SKM-1 (cell line): Measurements from ENCODE around the gene BLTP3B.

ENCODE experiments used
- DNase-seq: peaks from one replicate; lab custom pipeline; 2025; ENCODE audit not compliant: unreplicated experiment; lab: John Stamatoyannopoulos, UW

BLTP3B gene

GRCh38 chr12:100123316-100124095 lies 19.2 kb downstream of the BLTP3B start:
- DNase-seq = no peak

- no peak for DNase-seq
Measured at GRCh38 chr12:100120355-100120754, 22.3 kb downstream of the BLTP3B start.

DNA sequence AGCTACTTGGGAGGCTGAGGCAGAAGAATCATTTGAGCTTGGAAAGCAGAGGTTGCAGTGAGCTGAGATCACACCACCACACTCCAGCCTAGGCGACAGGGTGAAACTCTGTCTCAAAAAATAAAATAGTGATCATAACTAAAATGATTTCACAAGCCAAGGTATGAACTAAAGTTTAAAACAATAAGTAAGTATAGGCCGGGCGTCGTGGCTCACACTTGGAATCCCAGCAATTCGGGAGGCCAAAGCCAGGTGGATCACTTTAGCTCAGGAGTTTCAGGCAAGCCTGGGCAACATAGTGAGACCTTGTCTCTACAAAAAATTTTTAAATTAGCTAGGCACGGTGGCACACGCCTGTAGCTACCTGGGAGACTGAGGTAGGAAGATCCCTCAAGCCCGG lies 27.4 kb downstream of the BLTP3B start:
- DNase-seq = no peak

- no peak for DNase-seq
Measured at GRCh38 chr12:100114574-100114973, 28.1 kb downstream of the BLTP3B start.

DNA sequence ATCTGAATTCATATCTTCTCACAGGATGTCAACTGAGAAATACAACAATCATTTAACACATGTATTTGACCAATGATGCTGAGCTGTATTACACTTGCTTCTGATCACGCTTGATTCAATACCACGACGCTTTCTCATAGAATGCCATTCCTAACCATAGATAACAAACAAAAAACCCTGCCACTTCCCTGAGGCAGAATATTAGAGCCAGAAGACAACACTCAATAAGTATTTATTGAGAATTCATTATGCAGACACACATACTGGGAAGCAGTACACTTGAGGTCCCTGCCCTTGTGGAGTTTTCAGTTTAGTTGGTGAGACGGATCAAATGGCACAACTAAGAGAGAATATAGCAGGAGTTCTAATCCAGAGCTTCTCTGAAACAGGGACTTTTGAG lies 32.4 kb downstream of the BLTP3B start:
- no peak for DNase-seq

GRCh38 chr12:100106861-100107260 lies 35.8 kb downstream of the BLTP3B start:
- DNase-seq = no peak

- DNase-seq = no peak
Measured at GRCh38 chr12:100105661-100106060, 37.0 kb downstream of the BLTP3B start.

GRCh38 chr12:100101000-100101399 lies 41.7 kb downstream of the BLTP3B start:
- DNase-seq = no peak
